Left colon (tissue), 2 donors: ENCODE measurements around the gene CHD2. TPM values are rescaled to one million over a fixed set of nuclear protein-coding genes. Genes with fewer than 3 reads are reported as not detected.
"Not testable (repeated sequence)": the region's sequence is repeated elsewhere in the genome, so short reads cannot be mapped to it uniquely, and the experiment has no call there.

ENCODE experiments used
- ATAC-seq: fragments of 200-7000 bp; cut with Tn5 transposase; one replicate; pipeline ENCODE4 v1.9.1; 2020; ENCODE audit warnings: mild to moderate bottlenecking, moderate library complexity
- DNase-seq, 2 donors: peaks; one replicate each; pipeline ENCODE4 v3.0.0-alpha.2; 2020
- intact Hi-C, 2 donors: fragments of 100-400 bp; cut with DNase I in 1 of 2; cut with micrococcal nuclease in 1 of 2; formaldehyde crosslinking; loops; one replicate each; pipeline versions ENCODE4 v1.11.2 to v1.14.0; 2022; cut with DNase I, micrococcal nuclease
- total RNA-seq, 2 donors: library from RNA; stranded (reverse); fragmentation: NEBNext Ultra II Directional; extraction: Animal tissue kit (Norgen Biotek cat#: 25700); gene quantifications; one replicate each; pipeline ENCODE4 v1.2.1, GENCODE V29; 2021
- donor health status: DM: no; HTN: no; CAD: no.
- donor health status: DM: yes; HTN: yes; CAD: no.

The CHD2 gene
- total RNA-seq, 2 donors from 2014 or later, result 85.7 to 86.9 TPM

DNA sequence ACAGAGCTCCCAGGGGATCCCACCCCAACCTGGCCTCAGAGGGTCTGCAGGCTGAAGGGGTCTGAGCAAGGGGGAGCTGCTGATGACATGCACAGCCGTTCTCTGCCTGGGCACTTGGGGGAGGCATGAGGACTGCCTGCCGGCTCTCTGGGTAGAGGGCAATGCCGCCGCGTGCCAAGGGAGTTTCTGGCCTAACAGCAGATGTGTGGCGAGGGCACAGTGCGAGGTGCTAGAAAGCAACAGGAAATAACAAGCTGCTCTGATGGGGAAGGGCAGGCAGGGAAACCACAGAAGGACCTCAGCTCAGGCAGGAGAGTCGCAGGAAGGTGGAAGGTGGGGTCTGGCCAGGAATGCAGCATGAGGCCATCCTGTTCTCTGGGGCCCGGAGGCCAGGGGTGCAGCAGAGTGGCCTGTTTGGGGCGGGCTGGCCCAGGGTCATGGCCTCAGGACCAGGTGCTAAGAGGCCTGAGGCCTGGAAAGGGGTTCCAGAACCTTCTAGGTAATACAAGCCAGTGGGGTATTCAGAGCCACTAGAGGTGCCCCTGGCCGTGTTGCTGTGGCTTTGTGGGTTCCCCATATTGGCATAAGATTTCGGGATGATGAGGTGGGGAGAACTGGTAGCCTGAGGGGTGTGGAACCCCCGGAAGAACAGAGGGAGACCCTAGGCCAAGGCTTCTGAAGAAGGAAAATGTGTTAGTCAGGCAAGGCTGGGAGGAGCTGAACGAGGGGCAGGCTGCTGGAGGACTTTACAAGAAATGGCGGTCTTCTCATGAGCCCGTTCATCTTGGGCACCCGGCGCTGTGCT, 147.7 kb downstream of the CHD2 start:
- DNase-seq, result no peak
- intact Hi-C loops, result no loop called here
- ATAC-seq, result peak; percentile 8

DNA sequence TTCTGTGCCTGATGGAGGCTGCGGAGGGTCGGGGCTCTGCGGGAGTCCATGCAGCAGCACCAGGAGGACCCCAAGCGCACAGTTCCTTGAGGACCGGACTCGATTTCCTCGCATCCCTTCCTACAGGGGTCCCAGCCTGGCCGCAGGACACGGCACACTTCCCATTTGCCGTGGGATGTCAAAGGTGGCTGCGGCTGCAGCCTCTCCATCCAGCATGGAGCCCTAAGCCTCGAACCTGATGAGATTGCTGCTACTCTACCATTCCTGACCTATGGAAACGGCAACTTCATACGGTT, 148.2 kb downstream of the CHD2 start:
- DNase-seq (no peak), ATAC-seq (no peak)
- intact Hi-C loops, result no loop called here

GRCh38 chr15:93048759-93049161, 148.6 kb downstream of the CHD2 start:
- intact Hi-C loops, result no loop called here

GRCh38 chr15:93049233-93049632, 149.1 kb downstream of the CHD2 start:
- intact Hi-C loops, result no loop called here
- ATAC-seq, result no peak
- DNase-seq, result no peak

More at GRCh38 chr15:93048759-93049161, 148.6 kb downstream of the CHD2 start:
- ATAC-seq (no peak), DNase-seq (peak in 1 of 2 donors; percentile 61)

DNA sequence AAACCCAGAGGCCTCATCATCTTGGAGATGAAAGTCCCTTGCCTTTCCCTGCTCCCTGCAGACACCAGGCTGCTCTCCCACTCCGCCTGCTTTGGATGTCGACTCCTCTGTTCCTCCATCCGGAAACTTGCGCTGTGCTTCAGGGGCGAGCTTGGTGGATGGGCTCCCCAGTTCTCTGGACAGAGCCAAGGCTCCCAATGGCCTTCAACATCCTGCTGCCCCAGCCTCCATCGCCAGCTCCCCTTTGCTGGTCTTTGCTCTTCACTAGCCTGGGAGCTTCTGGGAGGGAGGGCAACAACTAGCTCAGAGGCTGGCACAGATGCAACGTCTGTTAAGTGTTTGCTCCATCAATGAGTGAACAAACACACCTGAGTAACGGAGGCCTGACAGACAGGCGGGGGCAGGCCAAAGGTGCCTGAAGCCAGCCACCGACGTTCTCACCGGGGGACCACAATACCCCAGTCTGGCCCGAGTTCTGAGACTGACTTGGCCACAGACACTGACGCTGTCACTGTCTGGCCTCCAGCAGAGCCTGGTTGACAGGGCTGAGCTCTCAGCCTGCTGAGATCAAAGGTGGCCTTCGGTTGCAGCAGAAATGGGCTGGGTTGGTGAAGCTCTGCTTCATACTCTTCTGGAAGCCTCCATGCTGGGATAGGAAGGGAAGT, 149.9 kb downstream of the CHD2 start:
- DNase-seq (no peak), ATAC-seq (no peak)
- intact Hi-C loops, result no loop called here

- ATAC-seq (no peak), DNase-seq (no peak)
- intact Hi-C loops, result no loop called here
These were observed 150.5 kb downstream of the CHD2 start for GRCh38 chr15:93050648-93051047.

DNA sequence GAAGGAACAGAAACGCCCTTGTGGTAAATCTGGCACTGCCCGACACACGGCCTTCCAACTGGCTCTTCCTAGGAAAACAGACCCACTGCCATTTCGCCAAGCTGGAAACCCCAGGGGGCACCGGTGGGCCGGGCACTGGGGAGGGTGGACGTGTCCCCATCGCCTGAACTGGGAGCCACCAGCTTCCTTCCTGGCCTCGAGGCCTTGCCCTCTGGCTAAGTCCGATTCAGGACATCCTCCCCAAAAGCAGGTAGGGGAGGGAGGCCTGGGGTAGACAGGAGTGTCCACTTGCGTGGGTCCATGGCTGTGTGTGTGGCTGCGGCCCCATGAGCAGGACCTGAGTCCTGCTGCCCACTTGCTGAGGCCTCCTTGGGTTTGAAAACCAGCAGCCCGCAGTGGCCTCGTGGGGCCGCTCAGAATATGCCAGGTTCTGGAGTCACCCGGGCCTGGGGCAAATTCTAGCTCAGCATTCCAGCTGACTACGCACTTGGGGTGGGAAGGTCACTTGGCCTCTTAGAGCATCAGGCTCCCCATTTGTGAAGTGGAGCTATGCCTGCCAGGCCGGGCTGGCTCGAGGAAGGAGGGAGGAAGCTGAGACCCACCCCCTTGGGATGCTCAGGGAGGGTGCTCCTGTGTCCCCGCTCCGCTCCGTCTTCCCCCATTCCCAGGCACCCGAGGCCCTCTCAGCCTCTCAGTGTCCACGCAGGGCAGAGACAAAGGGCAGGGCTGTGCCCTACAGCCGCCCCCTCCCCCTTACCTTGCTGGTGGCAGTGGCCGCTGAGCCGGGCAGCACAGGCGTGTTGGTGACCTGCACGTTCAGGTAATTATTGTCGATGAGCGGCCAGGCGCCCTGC, 151.3 kb downstream of the CHD2 start:
- ATAC-seq (no peak), DNase-seq (no peak)
- intact Hi-C loops, result no loop called here

DNA sequence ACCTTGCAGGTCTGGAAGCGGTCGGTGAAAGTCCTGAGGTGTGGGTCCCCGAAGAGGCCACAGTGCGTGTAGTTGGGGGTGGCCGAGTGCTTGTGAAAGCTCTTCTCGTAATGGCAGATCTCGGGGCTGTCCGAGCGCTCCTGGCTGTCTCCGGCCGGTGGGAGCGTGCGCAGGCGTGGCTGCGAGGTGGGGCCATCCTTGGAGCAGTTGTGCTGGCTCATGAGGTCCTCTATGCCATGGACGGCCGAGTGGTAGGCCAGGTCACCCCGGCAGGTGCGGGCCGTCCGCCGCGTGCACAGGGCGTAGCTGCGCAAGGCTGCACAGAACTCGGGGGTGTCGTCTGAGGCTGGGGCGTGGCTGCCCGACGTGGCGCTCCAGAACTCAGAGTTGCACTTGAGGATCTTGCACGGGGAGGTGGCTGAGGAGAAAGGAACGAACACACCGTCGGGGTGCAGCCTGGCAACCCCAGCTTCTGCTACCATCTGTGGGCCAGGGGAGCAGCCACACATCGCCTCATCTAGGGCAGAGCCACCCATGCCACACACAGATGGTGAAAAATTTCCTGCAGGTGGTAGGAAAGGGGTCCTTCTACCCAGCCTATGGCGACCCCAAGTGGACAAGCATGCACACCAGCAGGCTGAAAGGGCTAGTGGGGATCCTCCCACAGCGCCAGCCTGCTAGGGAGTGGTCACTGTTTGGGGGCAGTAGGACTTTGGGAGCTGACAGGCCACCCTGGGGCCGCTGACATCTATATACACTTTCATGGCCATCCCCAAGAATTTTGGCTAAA, 152.2 kb downstream of the CHD2 start:
- DNase-seq, result no peak
- no peak for ATAC-seq
- intact Hi-C loops, result no loop called here

GRCh38 chr15:93055211-93055610, 155.1 kb downstream of the CHD2 start:
- DNase-seq, result no peak
- intact Hi-C loops, result no loop called here
- ATAC-seq, result no peak

GRCh38 chr15:93056836-93057235, 156.7 kb downstream of the CHD2 start:
- intact Hi-C loops, result no loop called here
- ATAC-seq, result no peak

GRCh38 chr15:93057618-93058017, 157.5 kb downstream of the CHD2 start:
- intact Hi-C loops, result no loop called here
- ATAC-seq (no peak), DNase-seq (no peak)

More at GRCh38 chr15:93056836-93057235, 156.7 kb downstream of the CHD2 start:
- no peak for DNase-seq

DNA sequence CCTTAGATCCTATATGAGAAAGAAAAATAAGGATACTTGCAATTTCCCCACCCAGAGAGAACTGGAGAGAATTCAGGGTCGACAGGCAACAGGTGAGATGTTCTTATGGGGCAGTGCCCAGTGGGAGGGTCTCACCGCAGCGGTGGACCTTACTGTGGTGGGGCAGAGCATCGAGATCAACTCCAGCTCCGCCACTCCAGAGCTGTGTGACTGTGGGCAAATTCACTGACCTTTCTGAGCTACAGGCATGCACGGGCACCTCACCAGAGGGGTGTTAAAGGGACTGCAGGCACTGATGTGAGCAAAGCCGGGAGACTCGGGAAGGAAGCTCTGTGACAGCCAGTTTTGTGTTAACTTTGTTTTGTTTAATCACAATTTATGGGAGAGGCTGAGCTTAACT, 158.0 kb downstream of the CHD2 start:
- DNase-seq (no peak), ATAC-seq (no peak)
- intact Hi-C loops, result no loop called here

- DNase-seq (no peak), ATAC-seq (no peak)
- intact Hi-C loops, result no loop called here
These were observed 158.8 kb downstream of the CHD2 start for GRCh38 chr15:93058904-93059427.

- intact Hi-C loops, result no loop called here
- DNase-seq, result no peak
These were observed 159.3 kb downstream of the CHD2 start for GRCh38 chr15:93059442-93059841.

GRCh38 chr15:93060336-93061248, 160.5 kb downstream of the CHD2 start:
- ATAC-seq, result no peak
- DNase-seq, result no peak
- intact Hi-C loops, result no loop called here

More at GRCh38 chr15:93059442-93059841, 159.3 kb downstream of the CHD2 start:
- no peak for ATAC-seq

DNA sequence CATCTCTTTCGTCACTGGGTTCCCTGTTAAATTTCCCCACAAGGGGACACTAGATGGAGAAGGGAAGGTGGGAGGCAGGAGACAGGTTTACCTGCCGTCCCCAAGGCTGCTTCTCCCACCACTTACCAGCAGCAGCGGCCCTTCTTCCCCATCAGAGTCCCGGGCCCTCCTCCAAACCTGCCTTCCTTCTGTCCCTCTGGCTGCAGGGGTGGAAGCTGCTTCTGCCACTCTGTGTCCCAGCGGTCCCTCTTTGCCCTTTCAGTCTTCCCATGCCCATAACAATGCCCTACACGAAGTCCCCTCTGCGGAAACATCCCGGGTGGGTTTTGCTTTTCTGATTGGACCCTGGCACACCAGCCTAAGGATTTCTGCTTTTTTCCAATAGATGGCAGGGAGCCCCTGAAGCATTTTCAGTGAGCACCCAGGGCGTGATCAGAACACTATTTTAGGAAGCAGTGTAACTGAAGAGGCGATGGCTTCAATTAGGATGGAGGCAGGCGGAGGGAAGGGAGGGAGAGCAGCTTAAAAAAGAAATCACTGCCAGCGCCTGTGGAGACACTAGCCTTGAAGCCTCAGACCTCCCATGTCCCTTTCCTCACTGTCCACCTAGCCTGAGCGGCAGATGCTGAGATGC, 162.6 kb downstream of the CHD2 start:
- DNase-seq, ATAC-seq, intact Hi-C loops: not testable (repeated sequence)

DNA sequence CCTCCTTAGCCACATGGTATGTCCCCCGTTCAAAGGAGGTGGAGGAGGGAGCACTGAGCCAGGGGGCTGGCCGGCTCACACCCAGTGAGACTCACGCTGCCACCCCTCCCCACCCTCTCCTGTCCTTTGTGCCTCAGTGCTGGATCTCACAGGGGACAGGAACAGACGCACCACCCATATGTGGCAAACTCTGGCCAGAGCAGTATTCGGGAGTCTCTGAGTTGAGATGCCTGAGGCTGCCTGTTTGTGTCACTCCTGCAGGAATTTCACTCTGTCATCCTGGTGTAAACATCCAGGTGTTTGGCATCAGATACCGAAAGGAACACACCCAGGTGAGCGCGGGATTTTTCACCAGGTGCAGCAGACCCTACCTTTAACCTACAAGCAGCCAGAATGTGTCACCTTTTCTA, 163.1 kb downstream of the CHD2 start:
- DNase-seq (no peak), ATAC-seq (no peak)
- intact Hi-C loops, result no loop called here
